Ecto neural progenitor cell (in vitro differentiated cells): ENCODE data around the gene PLIN5.
"Not testable (repeated sequence)": the region's sequence is repeated elsewhere in the genome, so short reads cannot be mapped to it uniquely, and the experiment has no call there.

Source experiments
- DNase-seq: peaks from one replicate; pipeline ENCODE4 v3.0.0-alpha.2; 2018; ENCODE audit warnings: low spot score

Gene PLIN5

GRCh38 chr19:4542896-4543841, 8.1 kb upstream of the PLIN5 start:
- no peak for DNase-seq

DNA sequence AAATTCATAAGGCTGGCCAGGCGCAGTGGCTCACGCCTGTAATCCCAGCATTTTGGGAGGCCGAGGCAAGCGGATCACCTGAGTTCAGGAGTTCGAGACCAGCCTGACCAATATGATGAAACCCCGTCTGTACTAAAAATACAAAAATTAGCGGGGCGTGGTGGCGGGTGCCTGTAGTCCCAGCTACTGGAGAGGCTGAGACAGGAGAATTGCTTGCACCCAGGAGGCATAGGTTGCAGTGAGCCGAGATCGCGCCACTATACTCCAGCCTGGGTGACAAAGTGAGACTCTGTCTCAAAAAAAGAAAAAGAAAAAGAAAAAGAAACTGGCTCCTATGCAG, 6.8 kb upstream of the PLIN5 start:
- not testable (repeated sequence) for DNase-seq

- DNase-seq, result no peak
Measured at GRCh38 chr19:4541114-4541805, 6.2 kb upstream of the PLIN5 start.

DNA sequence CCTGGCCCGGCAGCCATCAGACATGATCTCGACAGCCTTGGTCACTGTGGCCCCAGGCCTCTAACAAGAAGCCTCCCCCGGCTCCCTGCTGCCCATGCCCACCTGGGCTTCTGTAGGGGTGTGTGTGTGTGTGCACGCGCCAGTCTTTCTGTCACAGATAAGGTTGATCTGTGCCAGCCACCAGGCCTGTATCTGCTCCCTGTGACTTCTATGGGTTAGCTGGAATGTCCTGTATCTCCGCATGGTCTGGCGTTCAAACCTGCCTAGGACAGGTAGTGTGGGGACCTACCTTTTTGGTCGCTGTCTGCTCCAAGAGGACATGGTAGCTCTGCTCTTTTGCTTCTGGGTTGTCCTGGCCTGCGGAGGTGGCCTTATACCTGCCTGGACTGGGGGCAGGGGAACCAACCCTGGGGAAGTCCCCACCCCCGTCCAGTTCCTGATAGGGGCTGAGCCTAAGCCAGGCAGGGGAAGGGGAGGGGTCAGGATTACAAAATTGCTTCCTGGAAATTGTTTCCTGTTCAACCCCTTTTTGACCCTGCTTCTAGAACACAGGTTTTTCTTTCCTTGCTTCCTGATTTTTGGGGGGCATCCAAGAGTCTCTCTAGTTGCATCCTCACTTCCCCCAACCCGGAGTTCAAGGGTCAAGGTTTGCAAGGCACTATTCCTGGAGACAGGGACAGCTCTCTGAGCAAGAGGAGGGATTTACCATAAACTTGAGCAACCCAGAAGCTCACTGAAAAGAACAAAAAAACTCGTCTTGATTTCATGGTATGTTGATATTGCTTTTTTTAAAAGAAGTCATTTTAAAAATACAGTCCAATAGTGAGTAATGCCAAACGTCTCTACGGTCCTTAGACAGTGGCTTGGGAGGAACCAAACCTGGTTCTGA, 4.9 kb upstream of the PLIN5 start, which contains the start of gene LRG1:
Gene LRG1, minus strand, starts transcription at position 344 of the 889 bp plus-strand sequence. Its CDS starts 23 bp downstream, at position 321.
- no peak for DNase-seq

- DNase-seq, result no peak
Measured at GRCh38 chr19:4539169-4539692, 4.2 kb upstream of the PLIN5 start.

DNA sequence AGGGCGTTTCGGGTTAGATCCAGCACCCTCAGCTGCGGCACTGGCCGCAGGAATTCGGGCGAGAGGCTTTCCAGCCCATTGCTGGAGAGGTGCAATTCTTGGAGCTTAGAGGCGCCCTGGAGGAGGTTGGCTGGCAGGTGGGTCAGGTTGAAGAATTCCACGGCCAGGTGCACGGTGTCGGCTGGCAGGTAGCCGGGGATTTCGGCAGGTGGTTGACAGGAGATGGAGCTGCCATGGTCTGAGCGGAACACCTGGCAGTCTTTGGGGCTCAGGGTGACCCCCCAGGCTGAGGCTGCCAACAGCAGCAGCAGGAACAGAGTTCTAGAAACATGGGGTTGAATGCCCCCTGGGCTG, 3.6 kb upstream of the PLIN5 start:
- no peak for DNase-seq

DNA sequence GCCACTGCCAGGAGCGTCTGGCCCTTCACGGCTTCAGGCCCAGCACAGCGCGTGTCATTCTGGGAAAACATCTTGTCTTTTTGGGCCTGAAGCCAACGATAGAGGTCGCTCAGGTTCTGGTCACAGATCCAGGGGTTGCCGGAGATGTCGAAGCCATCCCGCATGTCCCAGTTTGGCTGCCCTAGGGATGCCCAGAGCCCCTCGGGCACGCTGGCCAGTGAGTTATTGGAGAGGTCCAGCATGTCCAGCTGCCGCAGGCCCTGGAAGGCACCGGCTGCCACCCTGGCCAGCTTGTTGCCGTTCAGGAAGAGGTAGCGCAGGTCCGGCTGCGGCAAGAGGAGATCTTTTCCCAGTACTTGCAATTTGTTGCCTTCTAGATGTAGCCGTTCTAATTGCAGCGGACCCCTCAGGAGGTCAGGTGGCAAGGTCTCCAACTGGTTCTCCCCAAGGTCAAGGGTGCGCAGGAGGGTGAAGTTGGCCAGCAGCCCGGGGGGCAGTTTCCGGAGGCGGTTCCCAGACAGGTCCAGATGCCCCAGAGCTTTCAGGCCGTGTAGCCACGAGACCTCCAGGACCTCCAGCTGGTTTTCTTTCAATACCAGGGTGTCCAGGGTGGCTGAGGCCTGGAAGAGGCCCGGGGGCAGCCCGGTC, 3.1 kb upstream of the PLIN5 start:
- DNase-seq, result no peak

DNA sequence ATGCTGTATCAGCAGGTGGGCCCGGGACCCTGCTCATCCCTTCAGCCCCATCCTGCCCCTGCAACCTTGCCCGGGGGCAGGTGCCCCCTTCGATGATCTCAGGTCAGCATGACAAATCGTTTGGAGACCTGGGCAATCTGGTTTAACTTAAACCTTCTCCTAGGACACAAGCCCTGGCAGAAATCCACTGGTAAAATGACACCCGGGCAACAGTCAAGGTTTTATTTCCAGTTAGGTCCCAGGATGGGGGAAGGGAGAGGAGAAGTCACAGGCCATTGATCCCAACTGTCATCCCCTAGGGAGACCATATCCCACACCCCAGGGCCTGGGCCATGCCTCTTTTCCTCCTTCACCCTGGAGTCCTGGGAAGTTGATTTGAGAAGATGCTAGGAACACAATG, 1.8 kb upstream of the PLIN5 start:
- DNase-seq, result no peak

DNA sequence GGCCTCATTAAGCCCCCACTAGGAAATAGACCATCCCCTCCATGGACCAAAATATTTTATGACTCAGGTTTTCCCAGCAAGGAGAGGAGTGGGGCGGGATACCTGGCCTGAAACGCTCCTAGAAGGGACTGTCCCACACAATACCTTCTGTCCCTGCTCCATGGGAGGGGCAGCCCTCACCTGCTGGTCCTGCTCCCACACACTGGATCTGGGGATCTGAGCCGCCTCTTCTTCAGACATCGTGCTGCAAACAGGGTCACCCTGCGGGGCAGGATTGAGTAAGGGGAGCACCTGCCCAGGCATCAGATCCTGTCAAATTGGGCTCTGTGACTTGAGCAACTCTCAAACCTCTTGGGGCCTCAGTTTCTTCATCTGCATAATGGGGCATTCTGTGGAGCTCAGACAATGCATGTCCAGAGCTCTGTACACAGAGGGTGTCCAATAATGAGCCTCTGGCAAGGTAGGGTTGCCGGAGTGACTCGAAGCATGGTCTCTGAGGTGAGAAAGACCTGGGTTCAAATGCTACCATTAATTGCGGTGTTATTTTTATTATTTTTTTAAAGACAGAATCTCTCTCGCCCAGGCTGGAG, 1.1 kb downstream of the PLIN5 start:
- no peak for DNase-seq

GRCh38 chr19:4533334-4533733, 1.7 kb downstream of the PLIN5 start:
- DNase-seq, result no peak

DNA sequence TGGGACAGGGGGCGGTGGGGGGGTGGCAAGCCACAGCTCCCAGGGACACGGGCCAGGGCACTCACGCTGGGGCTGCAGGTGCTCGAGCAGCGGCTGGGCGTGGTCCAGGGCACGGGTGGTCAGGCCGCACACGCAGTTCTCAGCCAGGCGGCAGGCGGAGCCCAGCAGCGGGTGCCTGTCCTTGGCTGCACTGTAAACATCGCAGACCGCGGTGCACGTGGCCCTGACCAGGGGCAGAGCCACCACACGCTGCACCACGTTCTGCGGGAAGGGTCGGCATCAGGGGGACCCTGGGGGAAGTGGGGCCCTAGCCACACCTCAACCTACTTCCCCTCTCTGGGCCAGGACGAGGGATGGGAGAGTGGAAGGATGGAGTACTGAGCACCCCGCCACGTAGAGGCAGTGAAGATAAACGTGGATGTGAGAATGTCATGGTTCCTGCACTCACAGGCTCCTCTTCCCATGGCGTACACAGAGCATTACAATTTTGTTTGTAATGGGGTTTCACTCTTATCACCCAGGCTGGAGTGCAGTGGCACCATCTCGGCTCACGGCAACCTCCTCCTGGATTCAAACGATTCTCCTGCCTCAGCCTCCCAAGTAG, 3.4 kb downstream of the PLIN5 start:
- DNase-seq, result no peak

DNA sequence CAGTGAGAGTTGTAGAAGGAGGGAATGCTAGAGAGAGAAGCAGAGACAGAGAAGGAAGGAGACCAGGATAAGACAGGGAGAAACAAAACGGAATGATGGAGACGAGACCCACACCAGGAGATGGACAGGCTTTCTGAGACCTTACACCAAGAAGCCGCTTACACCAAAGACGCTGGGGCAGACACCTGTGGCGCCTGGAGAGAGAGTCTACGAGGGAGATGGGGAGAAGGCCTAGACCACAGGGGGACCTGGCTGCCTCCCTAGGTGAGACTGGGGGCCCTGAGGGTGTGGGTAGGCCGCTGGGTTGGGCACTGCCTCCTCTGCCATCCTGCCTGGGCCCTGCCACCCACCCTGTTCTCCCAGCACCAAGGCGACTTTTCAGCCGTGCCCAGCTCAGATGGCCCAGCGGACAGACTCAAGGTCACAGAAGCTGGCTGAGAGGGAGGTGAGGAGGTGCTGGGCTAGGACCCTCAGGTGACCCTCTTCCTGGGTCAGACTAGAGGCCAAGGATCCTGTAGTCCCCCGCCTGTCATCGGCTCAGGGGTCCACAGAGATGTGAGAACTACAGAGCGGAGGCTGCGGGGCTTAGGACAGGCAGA, 5.0 kb downstream of the PLIN5 start:
- DNase-seq, result no peak

DNA sequence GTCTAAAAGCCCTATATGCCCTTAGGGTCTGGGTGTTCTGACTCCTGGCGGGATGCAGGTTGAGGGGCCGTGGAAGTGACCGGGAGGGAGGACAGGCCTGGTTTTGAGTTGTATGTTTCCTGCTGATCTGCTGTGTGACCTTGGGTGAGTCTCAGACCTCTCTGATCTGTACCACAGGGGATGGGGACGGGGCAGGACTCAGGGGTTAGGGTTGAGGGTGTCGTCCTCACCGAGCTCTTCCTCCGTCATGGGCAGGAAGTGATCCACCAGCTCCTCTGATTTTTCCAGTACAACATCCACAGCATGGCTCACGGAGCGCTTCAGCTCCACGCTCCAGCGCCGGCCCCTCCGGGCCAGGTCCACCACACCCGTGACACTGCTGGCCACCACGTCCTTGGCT, 6.2 kb downstream of the PLIN5 start:
- DNase-seq, result no peak

GRCh38 chr19:4527377-4527776, 7.6 kb downstream of the PLIN5 start:
- not testable (repeated sequence) for DNase-seq

DNA sequence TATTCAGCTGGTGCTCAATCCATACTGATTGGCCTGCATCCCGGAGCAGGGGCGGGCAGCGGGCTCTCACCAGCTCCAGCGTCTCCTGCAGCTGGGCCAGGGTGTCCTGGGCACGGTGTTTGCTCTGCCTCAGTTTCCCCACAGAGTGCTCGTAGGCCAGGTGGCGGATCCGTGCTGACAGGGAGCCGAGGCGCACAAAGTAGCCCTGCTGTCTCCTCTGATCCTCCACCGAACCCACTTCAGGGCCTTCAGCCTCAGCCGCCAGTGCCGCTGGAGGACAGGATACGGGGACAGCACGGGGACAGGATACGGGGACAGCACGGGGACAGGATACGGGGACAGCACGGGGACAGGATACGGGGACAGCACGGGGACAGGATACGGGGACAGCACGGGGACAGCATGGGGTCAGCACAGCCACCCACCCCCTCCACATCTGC, 9.4 kb downstream of the PLIN5 start:
- DNase-seq, result no peak

GRCh38 chr19:4524808-4525562, 10.0 kb downstream of the PLIN5 start:
- DNase-seq, result peak; percentile 68

- no peak for DNase-seq
Measured at GRCh38 chr19:4523306-4524110, 11.5 kb downstream of the PLIN5 start.

DNA sequence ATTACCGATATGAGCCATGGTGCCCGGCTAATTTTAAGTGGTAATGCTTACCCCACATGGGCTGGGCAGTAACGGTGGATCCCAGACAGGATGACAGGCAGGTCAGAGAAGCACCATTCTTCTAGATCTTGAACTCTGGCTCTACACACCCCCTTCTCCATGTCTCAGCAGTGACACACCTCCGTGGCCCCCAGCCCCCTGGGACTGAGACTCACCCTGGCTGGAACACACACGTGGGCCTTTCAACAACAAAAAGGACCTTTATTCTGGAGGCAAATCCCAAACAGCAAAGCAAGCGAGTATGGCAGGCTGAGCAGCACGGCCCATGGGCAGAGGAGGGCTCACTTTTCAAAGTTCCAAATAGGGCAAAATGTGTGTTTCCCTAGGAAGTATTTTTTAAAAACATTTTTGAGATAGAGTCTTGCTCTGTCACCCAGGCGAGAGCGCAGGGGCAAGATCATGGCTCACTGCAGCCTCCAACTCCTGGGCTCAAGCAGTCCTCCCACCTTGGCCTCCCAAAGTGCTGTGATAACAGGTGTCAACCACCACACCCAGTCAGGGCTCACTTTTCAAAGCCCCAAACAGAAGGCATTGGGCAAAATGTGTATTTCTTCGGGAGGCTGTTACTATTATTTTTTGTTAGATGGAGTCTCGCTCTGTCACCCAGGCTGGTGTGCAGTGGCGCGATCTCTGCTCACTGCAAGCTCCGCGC, 12.6 kb downstream of the PLIN5 start:
- no peak for DNase-seq
